Keratinocyte (primary cell): ENCODE results near the gene EML1. TPM values are rescaled to one million over a fixed set of nuclear protein-coding genes. Genes with fewer than 3 reads are reported as not detected.

Experiments used
- DNase-seq: peaks from one replicate; pipeline ENCODE4 v3.0.0-alpha.2; 2011; ENCODE audit warnings: low read depth, missing footprints, low spot score
- FAIRE-seq: peaks from 2 replicates; lab custom pipeline; 2011; peaks lifted over from hg19 to GRCh38; lab: Jason Lieb, UNC
- H2AFZ ChIP-seq: 2 replicates; pipeline ENCODE4 v1.6.0; 2012; ENCODE audit warnings: low read length, control low read depth, inconsistent platforms; ENCODE audit not compliant: control insufficient read depth
- H3K27ac ChIP-seq: 2 replicates; pipeline ENCODE4 v1.5.1; 2011; ENCODE audit warnings: low read length; ENCODE audit not compliant: control insufficient read depth, insufficient read depth
- H3K27me3 ChIP-seq: 3 replicates; pipeline ENCODE4 v1.6.0; 2011; ENCODE audit warnings: low read length; ENCODE audit not compliant: control insufficient read depth, insufficient read depth; ENCODE audit errors: extremely low read depth
- H3K36me3 ChIP-seq, 2 experiments: 2 replicates in 1 of 2; 3 replicates in 1 of 2; pipeline ENCODE4 v1.5.1; 2011; ENCODE audit warnings: low read length in 2 of 2, mild to moderate bottlenecking in 1 of 2; ENCODE audit not compliant: control insufficient read depth in 2 of 2, insufficient read depth in 2 of 2; ENCODE audit errors: extremely low read depth in 1 of 2
- H3K4me1 ChIP-seq: 3 replicates; pipeline ENCODE4 v1.5.1; 2011; ENCODE audit warnings: low read length; ENCODE audit not compliant: control insufficient read depth, insufficient read depth; ENCODE audit errors: extremely low read depth
- H3K4me2 ChIP-seq: 3 replicates; pipeline ENCODE4 v1.6.0; 2011; ENCODE audit warnings: low read depth, low read length; ENCODE audit not compliant: control insufficient read depth, insufficient read depth; ENCODE audit errors: extremely low read depth
- H3K4me3 ChIP-seq, 3 experiments: fragments of 200-600 bp in 1 of 3; sonication (generic) in 1 of 3; 2 replicates in 2 of 3; 3 replicates in 1 of 3; pipeline ENCODE4 v1.5.1; 2011 to 2016; ENCODE audit warnings: low read length in 3 of 3, mild to moderate bottlenecking in 3 of 3, control low read depth in 2 of 3, inconsistent platforms in 1 of 3, low read depth in 1 of 3, mixed read lengths in 1 of 3, mixed run types in 1 of 3, moderate library complexity in 1 of 3; ENCODE audit not compliant: control insufficient read depth in 2 of 3, insufficient read depth in 2 of 3; ENCODE audit errors: extremely low read depth in 1 of 3
- H3K79me2 ChIP-seq: 2 replicates; pipeline ENCODE4 v1.6.0; 2012; ENCODE audit warnings: low read length; ENCODE audit not compliant: control insufficient read depth, insufficient read depth
- H3K9ac ChIP-seq: 3 replicates; pipeline ENCODE4 v1.6.0; 2011; ENCODE audit warnings: low read length; ENCODE audit not compliant: control insufficient read depth, insufficient read depth; ENCODE audit errors: extremely low read depth
- H3K9me1 ChIP-seq: 3 replicates; pipeline ENCODE4 v1.6.0; 2011; ENCODE audit warnings: low read length; ENCODE audit not compliant: control insufficient read depth, insufficient read depth; ENCODE audit errors: extremely low read depth
- H3K9me3 ChIP-seq: 2 replicates; pipeline ENCODE4 v1.5.1; 2012; ENCODE audit warnings: low read depth, low read length; ENCODE audit not compliant: control insufficient read depth
- H4K20me1 ChIP-seq: 3 replicates; pipeline ENCODE4 v1.6.0; 2011; ENCODE audit warnings: low read length; ENCODE audit not compliant: control insufficient read depth, insufficient read depth; ENCODE audit errors: extremely low read depth
- EZH2 ChIP-seq: IDR thresholded peaks from one replicate; pipeline ENCODE4 v1.6.1; 2012; ENCODE audit warnings: inconsistent platforms, mild to moderate bottlenecking, low read length, moderate library complexity
- dilution Hi-C: fragments of 300-500 bp; cut with MboI; formaldehyde crosslinking; loops from one replicate; pipeline ENCODE4 v1.7.0; 2020; ENCODE audit warnings: low sequenced_read_pairs; ENCODE audit not compliant: extremely low pct_ligation_motif_present
- polyA plus RNA-seq, 5 experiments: library from polyadenylated mRNA; depleted of rRNA in 3 of 5; stranded (reverse) in 3 of 5; stranded (forward) in 1 of 5; unstranded in 1 of 5; fragments of >200 nt; gene quantifications; 1 replicate in 1 of 5; 2 replicates in 3 of 5; 3 replicates in 1 of 5; pipeline versions ENCODE4 v1.2.1 to v1.2.3, GENCODE V29; 2011 to 2012; ENCODE audit warnings: missing spikeins in 2 of 5, low read depth in 1 of 5, low replicate concordance in 1 of 5
- TF ChIP-seq, protein P1 (sequence below), 3 experiments: IDR thresholded peaks in 1 of 3; conservative IDR thresholded peaks in 1 of 3; optimal IDR thresholded peaks in 1 of 3; 2 replicates in 2 of 3; 3 replicates in 1 of 3; pipeline versions ENCODE3 to v1.5.1; 2011; ENCODE audit warnings: low read length in 3 of 3, mild to moderate bottlenecking in 3 of 3, moderate library complexity in 2 of 3, control low read depth in 1 of 3, inconsistent platforms in 1 of 3; ENCODE audit not compliant: insufficient read depth in 2 of 3; ENCODE audit errors: extremely low read depth in 1 of 3

Gene EML1
- polyA plus RNA-seq, 1 donor (not counting 4 experiments of a cell fraction or from before 2014, with no cell fraction given): 0.84 TPM

DNA sequence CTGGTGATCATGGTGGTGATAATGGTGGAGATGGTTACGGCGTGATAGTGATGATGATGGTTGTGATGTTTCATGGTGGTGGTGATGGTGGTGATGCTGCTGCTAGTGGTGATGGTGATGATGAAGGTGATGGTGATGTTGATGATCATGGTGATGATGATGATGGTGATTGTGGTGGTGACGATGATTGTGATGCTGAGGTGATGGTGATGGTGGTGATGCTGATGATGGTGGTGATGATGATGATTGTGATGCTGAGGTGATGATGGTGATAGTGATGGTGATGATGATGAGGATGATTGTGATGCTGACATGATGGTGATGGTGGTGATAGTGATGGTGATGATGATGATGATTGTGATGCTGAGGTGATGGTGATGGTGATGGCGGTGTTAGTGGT, 158.8 kb downstream of the EML1 start:
- Histone ChIP-seq H3K27ac (no peak overlapping the region), H2AFZ (no peak overlapping the region), H3K79me2 (no peaks in the 10 kb centered on the region), H3K9me1 (no peaks in the 10 kb centered on the region), H3K4me3 (no peak overlapping the region), H3K27me3 (peaks cover 12% of the 10 kb centered on the region), H3K36me3 (no peaks in the 10 kb centered on the region), H3K9ac (no peak overlapping the region), H3K9me3 (no peaks in the 10 kb centered on the region), H3K4me1 (no peaks in the 10 kb centered on the region), H3K4me2 (no peak overlapping the region), H4K20me1 (no peaks in the 10 kb centered on the region)
- DNase-seq: no peak
- dilution Hi-C loops: no loop called here
- no peak for FAIRE-seq
- TF ChIP-seq, protein P1, sequence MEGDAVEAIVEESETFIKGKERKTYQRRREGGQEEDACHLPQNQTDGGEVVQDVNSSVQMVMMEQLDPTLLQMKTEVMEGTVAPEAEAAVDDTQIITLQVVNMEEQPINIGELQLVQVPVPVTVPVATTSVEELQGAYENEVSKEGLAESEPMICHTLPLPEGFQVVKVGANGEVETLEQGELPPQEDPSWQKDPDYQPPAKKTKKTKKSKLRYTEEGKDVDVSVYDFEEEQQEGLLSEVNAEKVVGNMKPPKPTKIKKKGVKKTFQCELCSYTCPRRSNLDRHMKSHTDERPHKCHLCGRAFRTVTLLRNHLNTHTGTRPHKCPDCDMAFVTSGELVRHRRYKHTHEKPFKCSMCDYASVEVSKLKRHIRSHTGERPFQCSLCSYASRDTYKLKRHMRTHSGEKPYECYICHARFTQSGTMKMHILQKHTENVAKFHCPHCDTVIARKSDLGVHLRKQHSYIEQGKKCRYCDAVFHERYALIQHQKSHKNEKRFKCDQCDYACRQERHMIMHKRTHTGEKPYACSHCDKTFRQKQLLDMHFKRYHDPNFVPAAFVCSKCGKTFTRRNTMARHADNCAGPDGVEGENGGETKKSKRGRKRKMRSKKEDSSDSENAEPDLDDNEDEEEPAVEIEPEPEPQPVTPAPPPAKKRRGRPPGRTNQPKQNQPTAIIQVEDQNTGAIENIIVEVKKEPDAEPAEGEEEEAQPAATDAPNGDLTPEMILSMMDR (optimal IDR thresholded peaks at IDR 0.05 in 1 of 3, IDR thresholded peaks at IDR 0.05 in 1 of 3, conservative IDR thresholded peaks at IDR 0.05 in 1 of 3; ENCODE audit: extremely low read depth in 1 of 3, insufficient read depth in 2 of 3, low read length in 3 of 3): no peak

DNA sequence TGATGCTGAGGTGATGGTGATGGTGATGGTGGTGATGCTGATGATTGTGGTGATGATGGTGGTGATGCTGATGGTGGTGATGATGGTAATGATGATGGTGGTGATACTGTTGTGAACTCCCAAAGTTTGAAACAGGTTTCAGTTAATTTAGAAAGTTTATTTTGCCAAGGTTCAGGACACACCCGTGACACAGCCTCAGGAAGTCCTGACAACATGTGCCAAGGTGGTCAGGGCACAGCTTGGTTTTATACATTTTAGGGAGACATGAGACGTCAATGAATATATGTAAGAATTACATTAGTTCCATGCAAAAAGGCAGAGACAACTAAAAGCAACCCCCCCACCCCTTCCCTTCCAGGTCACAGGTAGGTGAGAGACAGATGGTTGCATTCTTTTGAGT, 159.2 kb downstream of the EML1 start:
- TF ChIP-seq EZH2: no peak
- TF ChIP-seq, protein P1 (optimal IDR thresholded peaks at IDR 0.05 in 1 of 3, IDR thresholded peaks at IDR 0.05 in 1 of 3, conservative IDR thresholded peaks at IDR 0.05 in 1 of 3; ENCODE audit: extremely low read depth in 1 of 3, insufficient read depth in 2 of 3, low read length in 3 of 3): no peak

More for the DNA sequence above, 159.2 kb downstream of the EML1 start:
- H4K20me1 ChIP-seq: no peaks in the 10 kb centered on the region
- no peaks in the 10 kb centered on the region for H3K4me1 ChIP-seq
- H3K27me3 ChIP-seq: peaks cover 12% of the 10 kb centered on the region
- no peaks in the 10 kb centered on the region for H3K79me2 ChIP-seq
- no peak overlapping the region for H3K27ac ChIP-seq
- no peaks in the 10 kb centered on the region for H3K9me1 ChIP-seq
- H3K4me2 ChIP-seq: no peak overlapping the region
- no peak overlapping the region for H2AFZ ChIP-seq
- no peaks in the 10 kb centered on the region for H3K36me3 ChIP-seq
- FAIRE-seq: no peak
- no peak for DNase-seq
- dilution Hi-C loops: no loop called here
- no peaks in the 10 kb centered on the region for H3K9me3 ChIP-seq
- no peak overlapping the region for H3K4me3 ChIP-seq
- no peak overlapping the region for H3K9ac ChIP-seq
